SK-N-DZ (cell line): ENCODE data around the gene ANKRD13D.
A peak's percentile ranks its signal among the peaks of the same experiment; 100 is the strongest.

ENCODE experiments used
- DNase-seq: peaks from one replicate; pipeline ENCODE4 v3.0.0-alpha.2; 2015; ENCODE audit warnings: low spot score

Gene ANKRD13D

GRCh38 chr11:67302571-67303131 is 13.5 kb downstream of the ANKRD13D start:
- DNase-seq, result no peak

GRCh38 chr11:67303132-67303834 is 14.2 kb downstream of the ANKRD13D start, which contains the start of gene SSH3:
TSS of gene SSH3 (plus strand) at chr11:67303530. CDS start at chr11:67303626, 96 bp downstream.
- DNase-seq, result no peak

GRCh38 chr11:67303835-67304411 is 14.8 kb downstream of the ANKRD13D start:
- DNase-seq, result no peak

- no peak for DNase-seq
Observed at GRCh38 chr11:67304511-67305113, 15.5 kb downstream of the ANKRD13D start.

DNA sequence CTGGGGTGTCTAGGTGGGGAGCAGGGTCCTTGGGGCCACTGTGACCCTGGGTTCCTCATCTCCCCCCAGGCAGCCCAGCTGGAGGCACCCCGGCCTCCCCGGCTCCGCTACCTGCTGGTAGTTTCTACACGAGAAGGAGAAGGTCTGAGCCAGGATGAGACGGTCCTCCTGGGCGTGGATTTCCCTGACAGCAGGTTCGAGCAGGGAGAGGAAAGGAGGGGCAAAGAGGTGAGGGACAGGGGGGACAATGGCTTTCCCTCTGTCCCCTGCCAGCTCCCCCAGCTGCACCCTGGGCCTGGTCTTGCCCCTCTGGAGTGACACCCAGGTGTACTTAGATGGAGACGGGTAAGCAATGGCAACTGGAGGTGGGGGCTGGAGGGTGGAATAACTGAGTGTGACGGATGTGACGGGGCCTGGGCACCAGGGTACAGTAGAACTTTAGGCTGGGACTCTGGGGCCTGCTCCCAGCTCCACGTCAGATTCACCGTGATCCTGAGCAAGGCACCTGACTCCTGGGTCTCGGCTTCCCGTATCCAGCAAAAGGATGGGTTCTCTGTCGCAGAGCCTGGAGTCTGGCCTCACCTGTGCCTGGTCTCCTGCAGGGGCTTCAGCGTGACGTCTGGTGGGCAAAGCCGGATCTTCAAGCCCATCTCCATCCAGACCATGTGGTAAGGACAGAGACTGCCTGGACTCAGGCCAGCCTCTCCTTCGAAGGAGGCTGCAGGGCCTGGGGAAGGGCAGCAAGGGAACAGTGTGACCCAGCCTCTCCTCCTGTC is 17.9 kb downstream of the ANKRD13D start:
- DNase-seq, result no peak

GRCh38 chr11:67307545-67308001 is 18.5 kb downstream of the ANKRD13D start:
- DNase-seq, result peak; percentile 41

DNA sequence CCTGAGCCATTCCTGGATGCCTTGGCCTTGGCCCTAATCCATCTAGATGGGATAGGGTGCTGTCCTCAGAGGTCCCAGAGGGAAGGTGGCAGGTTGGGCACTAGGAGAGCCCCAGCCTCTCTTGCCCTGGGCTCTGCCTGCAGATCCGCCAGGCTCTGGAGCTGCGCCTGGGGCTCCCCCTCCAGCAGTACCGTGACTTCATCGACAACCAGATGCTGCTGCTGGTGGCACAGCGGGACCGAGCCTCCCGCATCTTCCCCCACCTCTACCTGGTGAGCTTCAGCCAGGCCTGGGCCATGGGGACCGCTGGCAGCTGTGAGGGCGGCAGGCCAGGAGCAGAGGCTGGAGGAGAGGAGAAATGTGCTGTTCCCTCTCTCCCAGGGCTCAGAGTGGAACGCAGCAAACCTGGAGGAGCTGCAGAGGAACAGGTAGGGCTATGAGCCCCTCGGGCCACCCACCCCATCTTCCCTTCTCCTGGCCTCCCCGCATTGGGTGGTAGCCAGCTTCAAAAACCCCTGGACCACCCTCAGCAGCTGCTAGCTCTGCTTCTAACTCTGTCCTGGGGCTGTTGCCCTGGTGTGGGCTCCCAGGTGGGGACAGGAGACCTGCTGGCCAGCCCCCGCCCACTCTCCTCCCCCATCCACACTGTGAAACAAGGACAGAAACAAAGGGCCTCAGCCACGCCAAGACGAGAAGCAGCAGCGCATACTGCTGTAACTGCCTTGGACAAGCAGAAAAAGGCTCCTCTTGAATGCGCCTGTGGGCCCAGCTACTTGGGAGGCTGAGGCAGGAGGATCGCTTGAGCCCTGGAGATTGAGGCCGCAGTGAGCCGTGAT is 19.1 kb downstream of the ANKRD13D start:
- no peak for DNase-seq

DNA sequence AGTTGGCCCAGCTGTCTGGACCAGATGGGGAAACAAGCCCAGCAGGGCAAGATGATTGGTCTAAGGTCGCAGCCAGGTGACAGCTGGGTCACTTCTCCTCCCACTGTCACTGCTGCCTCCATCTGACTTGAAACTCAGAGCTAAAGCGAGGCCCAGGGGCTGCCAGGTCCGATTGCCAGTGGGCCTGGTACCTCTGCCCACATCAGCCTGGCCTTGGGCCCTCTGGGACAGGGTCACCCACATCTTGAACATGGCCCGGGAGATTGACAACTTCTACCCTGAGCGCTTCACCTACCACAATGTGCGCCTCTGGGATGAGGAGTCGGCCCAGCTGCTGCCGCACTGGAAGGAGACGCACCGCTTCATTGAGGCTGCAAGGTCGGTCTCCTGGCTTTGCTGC is 20.1 kb downstream of the ANKRD13D start:
- no peak for DNase-seq

DNA sequence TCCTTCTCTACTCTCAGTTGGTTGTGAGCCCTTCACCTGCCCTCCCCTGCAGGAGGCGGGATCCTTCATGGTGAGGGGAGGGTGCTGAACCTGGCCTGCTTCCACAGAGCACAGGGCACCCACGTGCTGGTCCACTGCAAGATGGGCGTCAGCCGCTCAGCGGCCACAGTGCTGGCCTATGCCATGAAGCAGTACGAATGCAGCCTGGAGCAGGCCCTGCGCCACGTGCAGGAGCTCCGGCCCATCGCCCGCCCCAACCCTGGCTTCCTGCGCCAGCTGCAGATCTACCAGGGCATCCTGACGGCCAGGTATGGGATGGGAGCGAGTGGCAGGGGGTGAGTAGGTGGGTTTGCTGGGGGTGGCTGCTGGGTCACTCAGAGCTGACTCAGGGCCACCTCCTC is 20.6 kb downstream of the ANKRD13D start:
- no peak for DNase-seq

- DNase-seq, result no peak
Observed at GRCh38 chr11:67310246-67311050, 21.3 kb downstream of the ANKRD13D start.

DNA sequence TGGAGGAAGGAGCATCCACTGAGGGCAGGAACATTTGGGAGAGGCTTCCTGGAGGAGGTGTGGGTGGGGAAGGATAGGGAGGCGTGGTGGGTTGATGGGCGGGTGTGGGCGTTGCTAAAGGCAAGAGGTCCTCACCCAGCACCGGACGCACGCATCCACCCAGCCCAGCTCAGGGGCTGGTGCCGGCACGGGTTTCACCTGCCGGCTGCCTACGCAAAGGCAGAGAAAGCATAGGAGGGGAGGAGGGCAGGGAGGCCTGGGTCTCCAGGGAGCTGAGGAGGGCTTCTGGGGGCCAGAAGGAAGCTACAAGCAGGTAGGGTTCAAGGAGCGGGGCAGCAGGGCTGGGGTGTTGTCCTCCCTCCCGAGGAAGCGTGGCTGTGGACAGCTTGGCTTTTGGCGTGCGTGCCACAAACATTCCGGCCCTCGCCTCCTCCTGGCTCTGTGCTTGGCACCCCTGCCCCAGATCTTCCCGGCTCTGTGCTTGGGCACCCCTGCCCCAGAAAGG is 22.0 kb downstream of the ANKRD13D start:
- no peak for DNase-seq

DNA sequence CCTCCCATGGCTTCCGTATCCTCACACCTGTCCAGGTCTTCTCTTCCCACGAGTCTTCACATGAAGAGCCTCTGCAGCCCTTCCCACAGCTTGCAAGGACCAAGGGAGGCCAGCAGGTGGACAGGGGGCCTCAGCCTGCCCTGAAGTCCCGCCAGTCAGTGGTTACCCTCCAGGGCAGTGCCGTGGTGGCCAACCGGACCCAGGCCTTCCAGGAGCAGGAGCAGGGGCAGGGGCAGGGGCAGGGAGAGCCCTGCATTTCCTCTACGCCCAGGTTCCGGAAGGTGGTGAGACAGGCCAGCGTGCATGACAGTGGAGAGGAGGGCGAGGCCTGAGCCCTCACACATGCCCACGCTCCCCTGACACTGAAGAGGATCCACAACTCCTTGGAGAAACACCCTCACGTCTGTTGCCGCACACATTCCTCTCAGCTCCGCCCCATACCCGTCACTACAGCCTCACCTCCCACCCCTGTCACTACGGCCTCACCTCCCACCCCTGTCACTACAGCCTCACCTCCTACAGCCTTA is 22.5 kb downstream of the ANKRD13D start:
- no peak for DNase-seq

DNA sequence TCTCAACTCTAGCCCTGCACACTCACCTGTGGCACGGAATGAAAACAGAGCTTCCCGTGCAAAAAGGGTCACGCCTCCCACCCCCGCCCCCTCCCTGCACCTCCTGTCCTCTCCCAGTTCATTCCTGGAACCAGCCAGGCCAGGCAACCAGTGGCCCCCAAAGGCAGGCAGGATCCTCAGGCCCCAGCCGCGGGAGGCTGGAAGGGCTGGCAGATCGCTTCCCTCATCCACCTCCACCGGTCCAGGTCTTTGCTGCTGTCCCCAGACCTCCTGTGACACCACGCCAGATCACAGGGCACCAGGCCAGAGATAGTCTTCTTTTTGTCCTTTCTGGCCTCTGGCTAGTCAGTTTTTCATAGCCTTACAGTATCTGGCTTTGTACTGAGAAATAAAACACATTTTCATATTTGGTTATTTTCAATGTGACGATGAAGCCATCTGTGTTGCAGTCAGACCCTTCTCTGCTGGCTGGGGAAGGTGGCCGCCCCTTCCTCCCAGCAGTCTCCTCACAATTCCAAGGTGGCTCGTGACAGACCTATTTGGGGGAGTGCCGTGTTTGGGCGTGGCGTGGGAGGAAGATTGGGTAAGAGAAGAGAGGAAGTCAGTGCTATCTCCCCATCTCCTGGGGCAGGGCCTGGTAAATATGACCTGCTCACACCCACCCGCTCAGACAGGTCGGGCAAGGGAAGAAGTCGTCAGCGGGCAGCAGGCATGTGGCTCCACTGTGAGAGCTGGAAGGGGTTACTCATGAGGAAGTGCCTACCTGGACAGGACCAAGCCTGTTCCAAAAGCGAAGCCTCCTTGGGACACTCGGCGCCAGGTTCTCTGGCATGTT is 23.3 kb downstream of the ANKRD13D start:
- no peak for DNase-seq

- no peak for DNase-seq
Observed at GRCh38 chr11:67313125-67313890, 24.2 kb downstream of the ANKRD13D start.

- no peak for DNase-seq
Observed at GRCh38 chr11:67314218-67314617, 25.1 kb downstream of the ANKRD13D start.

- no peak for DNase-seq
Observed at GRCh38 chr11:67315325-67315909, 26.3 kb downstream of the ANKRD13D start.

- DNase-seq, result no peak
Observed at GRCh38 chr11:67316882-67317204, 27.7 kb downstream of the ANKRD13D start.
